Camera-type eye (tissue), 1 donor: ENCODE measurements around the gene C1QTNF7. TPM values are rescaled to one million over a fixed set of nuclear protein-coding genes. Genes with fewer than 3 reads are reported as not detected.

Experiments used
- total RNA-seq: library from RNA; depleted of rRNA; stranded (reverse); fragments of >200 nt; gene quantifications from one replicate; pipeline ENCODE4 v1.2.3, GENCODE V29; 2014

C1QTNF7 gene
- total RNA-seq: 14.6 TPM

GRCh38 chr4:15427701-15428100 is at the start of gene C1QTNF7:
C1QTNF7 (plus strand) TSS chr4:15428033; CDS start chr4:15435744, 7,711 bp downstream.

DNA sequence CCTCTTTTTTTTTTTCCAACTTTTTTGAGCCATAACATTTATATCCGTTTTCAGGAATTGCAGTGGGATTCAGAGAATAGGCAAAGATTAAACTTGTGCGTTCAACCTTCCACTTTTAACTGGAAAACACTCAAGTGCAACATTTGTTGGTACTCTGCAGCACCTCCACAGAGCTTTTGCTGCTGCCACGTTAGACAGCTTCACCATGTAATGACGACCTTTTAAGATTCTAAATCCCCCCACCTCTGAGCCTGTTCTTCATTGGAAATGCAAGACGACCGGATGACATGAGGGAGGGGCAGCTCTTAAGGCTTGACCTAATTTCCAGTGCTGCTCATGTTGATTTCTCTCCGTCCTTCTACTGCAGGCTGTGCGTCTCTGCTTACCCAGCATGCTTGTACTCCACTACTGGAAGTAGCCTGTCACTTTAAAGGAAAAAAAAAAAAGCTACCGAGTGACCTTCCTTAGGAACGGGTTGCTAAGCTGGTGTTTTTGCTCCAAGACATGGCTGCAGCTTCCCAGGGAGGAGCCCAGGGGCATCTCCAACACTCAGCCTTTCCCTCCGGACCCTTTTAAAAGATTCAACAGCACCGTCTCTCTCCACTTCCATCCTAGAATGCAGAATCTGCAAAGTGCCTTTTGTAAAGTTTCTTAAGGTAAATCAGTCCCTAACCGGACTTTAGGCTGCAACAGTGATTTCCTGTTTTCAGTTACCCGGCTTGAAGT is 41.7 kb downstream of the C1QTNF7 start, which contains the start of gene CC2D2A:
Gene CC2D2A (plus strand): TSS at position 481 of the 726 bp plus-strand sequence. CDS start 6,051 bp downstream, outside the sequence.

Other genes with a start within 250 kb of the C1QTNF7 start
- 82.1 TPM for gene CC2D2A, start 41.8 kb downstream of the C1QTNF7 start, total RNA-seq
- gene FBXL5, start 227.3 kb downstream of the C1QTNF7 start, total RNA-seq: 261 TPM